Dendritic cell treated with granulocyte-macrophage colony-stimulating factor and Interleukin-4, amounts not matched to agents 40 ng/mL and 50 ng/mL, for 4 days (primary cell): ENCODE results near the gene KIRREL3.

Source experiments
- H3K27ac Mint-ChIP-seq: one replicate; pipeline ENCODE4 v1.8.0; 2022; ENCODE audit warnings: mild to moderate bottlenecking, mixed read lengths
- H3K27me3 Mint-ChIP-seq: one replicate; pipeline ENCODE4 v1.8.0; 2022; ENCODE audit warnings: mild to moderate bottlenecking, mixed read lengths
- H3K36me3 Mint-ChIP-seq: one replicate; pipeline ENCODE4 v1.8.0; 2022; ENCODE audit warnings: low read depth, mixed read lengths
- H3K4me1 Mint-ChIP-seq: one replicate; pipeline ENCODE4 v1.8.0; 2022; ENCODE audit warnings: low read depth, mixed read lengths
- H3K4me3 Mint-ChIP-seq: one replicate; pipeline ENCODE4 v1.8.0; 2022; ENCODE audit warnings: mild to moderate bottlenecking, moderate library complexity, mixed read lengths
- H3K9me3 Mint-ChIP-seq: one replicate; pipeline ENCODE4 v1.8.0; 2022; ENCODE audit warnings: mixed read lengths
- intact Hi-C: fragments of 100-400 bp; cut with micrococcal nuclease; formaldehyde crosslinking; loops from one replicate; pipeline ENCODE4 v1.15.0; 2022

The KIRREL3 gene

GRCh38 chr11:126414615-126415014 is 586.0 kb downstream of the KIRREL3 start:
- intact Hi-C loops, result no loop called here
- Mint-ChIP-seq H3K4me3 (no peak overlapping the region), H3K27ac (peak overlapping the region; percentile 86)

GRCh38 chr11:126413843-126414405 is 586.6 kb downstream of the KIRREL3 start:
- intact Hi-C loops, result no loop called here
- Mint-ChIP-seq H3K4me1 (peaks cover 44% of the 10 kb centered on the region), H3K36me3 (peaks cover 68% of the 10 kb centered on the region), H3K9me3 (no peaks in the 10 kb centered on the region), H3K27ac (peak overlapping the region; percentile 20), H3K27me3 (no peaks in the 10 kb centered on the region), H3K4me3 (no peak overlapping the region)

More at GRCh38 chr11:126414615-126415014, 586.0 kb downstream of the KIRREL3 start:
- Mint-ChIP-seq H3K27me3 (no peaks in the 10 kb centered on the region), H3K4me1 (peaks cover 49% of the 10 kb centered on the region), H3K36me3 (peaks cover 61% of the 10 kb centered on the region), H3K9me3 (no peaks in the 10 kb centered on the region)

GRCh38 chr11:126413426-126413825 is 587.1 kb downstream of the KIRREL3 start:
- Mint-ChIP-seq H3K27me3 (no peaks in the 10 kb centered on the region), H3K27ac (no peak overlapping the region), H3K9me3 (no peaks in the 10 kb centered on the region), H3K36me3 (peaks cover 73% of the 10 kb centered on the region), H3K4me3 (no peak overlapping the region), H3K4me1 (peaks cover 39% of the 10 kb centered on the region)
- intact Hi-C loops, result no loop called here

GRCh38 chr11:126411971-126412381 is 588.6 kb downstream of the KIRREL3 start:
- no peak overlapping the region for H3K4me3 Mint-ChIP-seq
- intact Hi-C loops, result no loop called here
- no peaks in the 10 kb centered on the region for H3K27me3 Mint-ChIP-seq
- H3K36me3 Mint-ChIP-seq, result peaks cover 88% of the 10 kb centered on the region
- H3K4me1 Mint-ChIP-seq, result peaks cover 27% of the 10 kb centered on the region
- H3K27ac Mint-ChIP-seq, result no peak overlapping the region
- no peaks in the 10 kb centered on the region for H3K9me3 Mint-ChIP-seq

GRCh38 chr11:126410649-126411048 is 589.9 kb downstream of the KIRREL3 start:
- intact Hi-C loops, result no loop called here
- Mint-ChIP-seq H3K27ac (peak overlapping the region; percentile 46), H3K27me3 (no peaks in the 10 kb centered on the region), H3K4me1 (peaks cover 18% of the 10 kb centered on the region), H3K4me3 (no peak overlapping the region), H3K36me3 (peaks cover 94% of the 10 kb centered on the region), H3K9me3 (no peaks in the 10 kb centered on the region)

DNA sequence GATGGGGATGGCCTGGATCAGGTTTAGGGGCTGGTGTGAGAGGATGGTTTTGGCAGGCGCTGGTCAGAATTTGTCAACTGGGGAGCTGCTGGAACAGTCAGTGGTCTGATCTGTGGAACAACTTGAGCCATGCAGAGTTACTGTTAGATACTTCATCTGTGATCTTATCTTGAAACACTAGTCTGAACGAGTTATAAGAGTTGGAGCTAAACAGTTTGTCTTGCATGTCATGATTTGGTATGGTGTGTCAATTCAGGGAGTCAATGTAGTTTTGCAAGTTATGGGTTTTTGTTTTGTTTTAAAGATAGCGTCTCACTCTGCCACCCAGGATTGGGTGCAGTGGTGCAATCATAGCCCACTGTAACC is 591.0 kb downstream of the KIRREL3 start:
- Mint-ChIP-seq H3K4me3 (no peak overlapping the region), H3K9me3 (no peaks in the 10 kb centered on the region), H3K27me3 (no peaks in the 10 kb centered on the region), H3K27ac (no peak overlapping the region), H3K36me3 (peaks cover 84% of the 10 kb centered on the region), H3K4me1 (peaks cover 22% of the 10 kb centered on the region)
- intact Hi-C loops, result no loop called here

- Mint-ChIP-seq H3K27me3 (no peaks in the 10 kb centered on the region), H3K9me3 (no peaks in the 10 kb centered on the region), H3K36me3 (peaks cover 78% of the 10 kb centered on the region), H3K4me1 (peaks cover 22% of the 10 kb centered on the region), H3K4me3 (no peak overlapping the region), H3K27ac (no peak overlapping the region)
- intact Hi-C loops, result no loop called here
These were observed 591.5 kb downstream of the KIRREL3 start for GRCh38 chr11:126408901-126409619.

- intact Hi-C loops, result no loop called here
- Mint-ChIP-seq H3K27me3 (no peaks in the 10 kb centered on the region), H3K4me1 (peaks cover 22% of the 10 kb centered on the region), H3K4me3 (no peak overlapping the region), H3K27ac (no peak overlapping the region), H3K36me3 (peaks cover 73% of the 10 kb centered on the region), H3K9me3 (no peaks in the 10 kb centered on the region)
These were observed 592.1 kb downstream of the KIRREL3 start for GRCh38 chr11:126408496-126408895.

- Mint-ChIP-seq H3K27ac (no peak overlapping the region), H3K9me3 (no peaks in the 10 kb centered on the region), H3K4me3 (no peak overlapping the region), H3K36me3 (peaks cover 68% of the 10 kb centered on the region), H3K4me1 (peaks cover 22% of the 10 kb centered on the region), H3K27me3 (no peaks in the 10 kb centered on the region)
- intact Hi-C loops, result no loop called here
These were observed 592.8 kb downstream of the KIRREL3 start for GRCh38 chr11:126407682-126408288.

DNA sequence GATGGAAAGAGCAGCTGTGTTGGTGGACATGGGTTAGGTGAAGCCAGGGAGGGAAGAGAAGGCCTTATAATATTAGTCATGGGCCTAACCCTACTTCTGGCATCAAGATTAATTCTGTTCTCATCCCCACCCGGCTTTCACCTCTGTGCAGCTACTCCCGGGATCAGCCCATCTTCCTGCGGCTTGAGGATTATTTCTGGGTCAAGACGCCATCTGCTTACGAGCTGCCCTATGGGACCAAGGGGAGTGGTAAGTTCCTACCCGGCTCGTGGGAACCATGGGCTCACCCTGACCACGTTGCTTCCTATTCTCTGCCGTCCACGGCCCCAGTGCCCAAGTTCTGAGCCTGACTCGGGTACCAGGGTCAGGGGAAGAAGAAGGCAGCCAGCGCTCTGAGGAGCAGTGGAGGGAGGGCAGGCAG is 593.5 kb downstream of the KIRREL3 start:
- H3K27me3 Mint-ChIP-seq, result no peaks in the 10 kb centered on the region
- H3K9me3 Mint-ChIP-seq, result no peaks in the 10 kb centered on the region
- H3K4me3 Mint-ChIP-seq, result no peak overlapping the region
- no peak overlapping the region for H3K27ac Mint-ChIP-seq
- intact Hi-C loops, result no loop called here
- H3K4me1 Mint-ChIP-seq, result peaks cover 20% of the 10 kb centered on the region
- H3K36me3 Mint-ChIP-seq, result peaks cover 65% of the 10 kb centered on the region

DNA sequence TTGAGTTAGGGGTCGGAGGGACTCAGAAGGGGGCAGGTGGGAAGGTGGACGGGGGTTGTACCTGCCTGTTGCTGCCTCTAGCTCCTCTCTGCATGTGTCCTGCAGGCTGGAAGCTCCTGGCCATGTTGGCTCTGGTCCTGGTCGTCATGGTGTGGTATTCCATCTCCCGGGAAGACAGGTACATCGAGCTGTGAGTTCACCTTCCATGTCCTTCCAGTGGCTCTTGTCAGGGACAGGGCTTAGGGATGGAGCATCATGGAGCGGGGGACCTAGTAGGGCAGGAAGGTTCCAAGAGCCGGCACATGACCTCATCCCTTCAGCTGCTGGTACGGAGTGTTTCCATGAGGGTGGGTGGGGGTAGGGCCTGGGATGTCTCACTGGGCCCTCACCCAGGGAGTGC is 594.2 kb downstream of the KIRREL3 start:
- H3K9me3 Mint-ChIP-seq, result no peaks in the 10 kb centered on the region
- H3K36me3 Mint-ChIP-seq, result peaks cover 64% of the 10 kb centered on the region
- peaks cover 21% of the 10 kb centered on the region for H3K4me1 Mint-ChIP-seq
- no peak overlapping the region for H3K4me3 Mint-ChIP-seq
- no peak overlapping the region for H3K27ac Mint-ChIP-seq
- intact Hi-C loops, result no loop called here
- H3K27me3 Mint-ChIP-seq, result no peaks in the 10 kb centered on the region

DNA sequence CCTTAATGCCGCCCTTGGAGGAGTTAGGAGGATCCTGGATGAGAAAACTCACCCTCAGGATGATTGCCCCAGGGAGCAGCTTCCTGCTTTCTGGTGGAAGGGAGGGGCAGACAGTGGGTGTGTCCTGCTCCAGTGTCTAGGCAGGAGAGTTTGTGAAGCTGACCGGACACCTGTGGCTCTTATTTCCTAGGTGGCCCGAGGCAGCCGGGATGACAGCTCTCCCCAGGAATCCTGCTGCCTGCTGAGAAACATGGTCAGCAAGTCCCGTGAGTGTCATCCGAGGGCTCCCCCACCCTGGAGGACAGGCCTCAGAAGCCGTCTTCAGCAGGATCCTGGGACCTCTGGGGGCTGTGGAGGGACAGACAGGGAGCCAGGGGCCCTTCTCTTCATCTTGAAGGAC is 594.7 kb downstream of the KIRREL3 start:
- Mint-ChIP-seq H3K27ac (peak overlapping the region; percentile 44), H3K4me3 (no peak overlapping the region), H3K9me3 (no peaks in the 10 kb centered on the region), H3K27me3 (no peaks in the 10 kb centered on the region), H3K4me1 (peaks cover 25% of the 10 kb centered on the region), H3K36me3 (peaks cover 59% of the 10 kb centered on the region)
- intact Hi-C loops, result no loop called here

GRCh38 chr11:126405374-126405773 is 595.2 kb downstream of the KIRREL3 start:
- Mint-ChIP-seq H3K27me3 (no peaks in the 10 kb centered on the region), H3K4me3 (no peak overlapping the region), H3K36me3 (peaks cover 54% of the 10 kb centered on the region), H3K9me3 (no peaks in the 10 kb centered on the region), H3K4me1 (peaks cover 30% of the 10 kb centered on the region), H3K27ac (peak overlapping the region; percentile 44)
- intact Hi-C loops, result no loop called here

DNA sequence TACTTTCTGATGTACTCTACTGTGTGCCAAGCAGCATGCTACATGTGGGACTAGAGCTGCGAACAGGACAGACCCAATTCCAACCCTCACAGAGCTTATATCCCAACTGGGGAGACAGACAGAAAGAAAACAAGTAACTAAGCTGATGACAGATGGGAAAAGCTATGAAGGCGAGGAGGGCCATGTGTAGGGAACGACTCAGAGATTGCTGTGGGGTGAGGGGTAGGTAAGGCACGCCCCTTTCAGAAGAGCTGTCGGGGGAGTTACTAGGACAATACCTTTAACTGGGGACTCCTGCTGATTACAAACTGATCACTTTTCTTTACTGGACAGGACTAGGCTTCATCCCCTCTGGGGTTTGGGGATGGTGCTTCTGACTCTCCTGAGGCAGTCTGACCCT is 596.2 kb downstream of the KIRREL3 start:
- H3K27me3 Mint-ChIP-seq, result no peaks in the 10 kb centered on the region
- peaks cover 44% of the 10 kb centered on the region for H3K36me3 Mint-ChIP-seq
- no peaks in the 10 kb centered on the region for H3K9me3 Mint-ChIP-seq
- H3K4me3 Mint-ChIP-seq, result no peak overlapping the region
- intact Hi-C loops, result no loop called here
- H3K27ac Mint-ChIP-seq, result no peak overlapping the region
- peaks cover 34% of the 10 kb centered on the region for H3K4me1 Mint-ChIP-seq
